ENCODE data around the gene TMEM54. TPM values are rescaled to one million over a fixed set of nuclear protein-coding genes. Genes with fewer than 3 reads are reported as not detected.

The TMEM54 gene
- total RNA-seq, 2 donors from 2014 or later, result 8.6 to 12.3 TPM

- Histone ChIP-seq H3K27me3 (ENCODE audit: control insufficient read depth, insufficient read depth, low read length, poor library complexity, severe bottlenecking) (peaks cover 30% of the 10 kb centered on the region), H3K36me3 (ENCODE audit: control insufficient read depth, insufficient read depth, low read length) (peaks cover 3% of the 10 kb centered on the region), H3K9me3 (ENCODE audit: control insufficient read depth, low read length) (no peaks in the 10 kb centered on the region), H3K4me1 (ENCODE audit: control insufficient read depth, insufficient read depth, low read length) (peaks cover 6% of the 10 kb centered on the region), H3K27ac (ENCODE audit: low read depth, low read length) (no peak overlapping the region), H3K9ac (ENCODE audit: extremely low read depth, low read length, poor library complexity, severe bottlenecking) (no peak overlapping the region), H3K4me3 (ENCODE audit: low read length) (no peak overlapping the region)
- peak overlapping the region; percentile 54 for H3K4me3 Mint-ChIP-seq
- no peak for DNase-seq
- WGBS, 2 experiments (ENCODE audit: insufficient coverage in 1 of 2, insufficient read length in 1 of 2), result 95 to 98% methylated on average over 5 to 9 of the region's 9 CpGs
- H3K27ac Mint-ChIP-seq, result no peak overlapping the region
- no peaks in the 10 kb centered on the region for H3K9me3 Mint-ChIP-seq
- H3K36me3 Mint-ChIP-seq (ENCODE audit: low read depth), result peaks cover 5% of the 10 kb centered on the region
- H3K27me3 Mint-ChIP-seq (ENCODE audit: insufficient read depth), result peaks cover 45% of the 10 kb centered on the region
- peaks cover 21% of the 10 kb centered on the region for H3K4me1 Mint-ChIP-seq
- TF ChIP-seq CTCF (conservative IDR thresholded peaks at IDR 0.05), result no peak
These were observed 32.3 kb downstream of the TMEM54 start for GRCh38 chr1:32868806-32869455.

- WGBS, 2 experiments (ENCODE audit: insufficient coverage in 1 of 2, insufficient read length in 1 of 2), result 92 to 96% methylated on average over 7 to 13 of the region's 13 CpGs
- H3K27ac ChIP-seq (ENCODE audit: low read depth, low read length), result no peak overlapping the region
- Mint-ChIP-seq H3K27ac (no peak overlapping the region), H3K4me3 (no peak overlapping the region), H3K9me3 (no peaks in the 10 kb centered on the region), H3K36me3 (ENCODE audit: low read depth) (peaks cover 5% of the 10 kb centered on the region), H3K27me3 (ENCODE audit: insufficient read depth) (peaks cover 45% of the 10 kb centered on the region), H3K4me1 (peaks cover 21% of the 10 kb centered on the region)
- no peak overlapping the region for H3K4me3 ChIP-seq (ENCODE audit: low read length)
- peaks cover 4% of the 10 kb centered on the region for H3K36me3 ChIP-seq (ENCODE audit: control insufficient read depth, insufficient read depth, low read length)
- no peak for DNase-seq
- no peak for TF ChIP-seq CTCF (conservative IDR thresholded peaks at IDR 0.05)
- H3K27me3 ChIP-seq (ENCODE audit: control insufficient read depth, insufficient read depth, low read length, poor library complexity, severe bottlenecking), result peaks cover 30% of the 10 kb centered on the region
- no peaks in the 10 kb centered on the region for H3K9me3 ChIP-seq (ENCODE audit: control insufficient read depth, low read length)
- peaks cover 6% of the 10 kb centered on the region for H3K4me1 ChIP-seq (ENCODE audit: control insufficient read depth, insufficient read depth, low read length)
- no peak overlapping the region for H3K9ac ChIP-seq (ENCODE audit: extremely low read depth, low read length, poor library complexity, severe bottlenecking)
These were observed 33.1 kb downstream of the TMEM54 start for GRCh38 chr1:32868085-32868484.

DNA sequence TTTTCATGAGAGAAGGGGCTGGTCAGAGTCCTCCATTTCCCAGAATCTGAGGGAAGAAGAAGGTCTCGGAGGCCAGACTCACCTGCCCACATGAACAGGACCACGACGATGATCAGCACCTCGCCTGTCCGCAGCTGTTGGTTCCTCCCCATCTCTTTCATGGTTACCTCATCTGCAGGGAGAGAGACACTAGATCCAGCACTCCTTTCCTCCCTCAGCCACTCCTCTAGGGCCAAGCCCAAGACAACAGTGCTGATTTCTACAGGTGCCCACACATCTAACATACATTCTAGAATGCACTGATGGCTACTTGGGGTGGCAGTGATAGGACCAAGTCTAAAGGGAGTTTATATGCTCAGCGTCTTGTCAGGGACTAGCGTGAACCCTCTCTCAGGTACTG lies 33.5 kb downstream of the TMEM54 start:
- no peak for TF ChIP-seq CTCF (conservative IDR thresholded peaks at IDR 0.05)
- H3K27me3 Mint-ChIP-seq (ENCODE audit: insufficient read depth), result peaks cover 42% of the 10 kb centered on the region
- peaks cover 9% of the 10 kb centered on the region for H3K36me3 Mint-ChIP-seq (ENCODE audit: low read depth)
- no peak overlapping the region for H3K9ac ChIP-seq (ENCODE audit: extremely low read depth, low read length, poor library complexity, severe bottlenecking)
- peaks cover 21% of the 10 kb centered on the region for H3K4me1 Mint-ChIP-seq
- no peak overlapping the region for H3K4me3 Mint-ChIP-seq
- no peak overlapping the region for H3K4me3 ChIP-seq (ENCODE audit: low read length)
- no peak overlapping the region for H3K27ac ChIP-seq (ENCODE audit: low read depth, low read length)
- no peaks in the 10 kb centered on the region for H3K9me3 Mint-ChIP-seq
- peaks cover 6% of the 10 kb centered on the region for H3K4me1 ChIP-seq (ENCODE audit: control insufficient read depth, insufficient read depth, low read length)
- WGBS, 2 experiments (ENCODE audit: insufficient coverage in 1 of 2, insufficient read length in 1 of 2), result 92 to 100% methylated on average over 7 of the region's 7 CpGs
- no peaks in the 10 kb centered on the region for H3K9me3 ChIP-seq (ENCODE audit: control insufficient read depth, low read length)
- H3K27ac Mint-ChIP-seq, result no peak overlapping the region
- H3K36me3 ChIP-seq (ENCODE audit: control insufficient read depth, insufficient read depth, low read length), result peaks cover 7% of the 10 kb centered on the region
- peaks cover 30% of the 10 kb centered on the region for H3K27me3 ChIP-seq (ENCODE audit: control insufficient read depth, insufficient read depth, low read length, poor library complexity, severe bottlenecking)
- no peak for DNase-seq
